Measurements from ENCODE around the gene LBHD1. TPM values are rescaled to one million over a fixed set of nuclear protein-coding genes. Genes with fewer than 3 reads are reported as not detected.

The LBHD1 gene
- total RNA-seq, 2 experiments from 2014 or later, result 9.3 to 22.3 TPM

DNA sequence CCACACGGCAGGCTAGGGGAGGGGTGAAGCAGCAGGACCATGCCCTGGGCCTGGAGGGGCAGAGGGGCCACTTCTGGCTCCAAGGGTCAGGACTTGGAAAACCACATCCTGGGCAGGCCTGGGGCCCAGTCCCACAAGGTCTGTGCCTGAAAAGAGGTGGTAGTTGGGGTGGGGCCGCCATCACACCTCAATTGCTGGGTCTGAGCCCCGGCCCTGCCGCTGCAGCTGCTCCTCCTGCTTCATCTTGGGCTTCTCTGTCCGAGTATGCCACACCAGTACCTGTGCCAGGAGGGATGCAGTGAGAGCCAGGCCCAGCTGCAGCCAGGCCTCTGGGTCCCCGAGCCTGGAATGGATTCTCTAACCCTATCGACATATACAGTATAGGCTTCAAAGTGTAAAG lies 56.5 kb downstream of the LBHD1 start:
- no peak for TF ChIP-seq EZH2phosphoT487 (IDR thresholded peaks at IDR 0.05; ENCODE audit: borderline replicate concordance, low read depth, low read length)
- TF ChIP-seq, protein P1, sequence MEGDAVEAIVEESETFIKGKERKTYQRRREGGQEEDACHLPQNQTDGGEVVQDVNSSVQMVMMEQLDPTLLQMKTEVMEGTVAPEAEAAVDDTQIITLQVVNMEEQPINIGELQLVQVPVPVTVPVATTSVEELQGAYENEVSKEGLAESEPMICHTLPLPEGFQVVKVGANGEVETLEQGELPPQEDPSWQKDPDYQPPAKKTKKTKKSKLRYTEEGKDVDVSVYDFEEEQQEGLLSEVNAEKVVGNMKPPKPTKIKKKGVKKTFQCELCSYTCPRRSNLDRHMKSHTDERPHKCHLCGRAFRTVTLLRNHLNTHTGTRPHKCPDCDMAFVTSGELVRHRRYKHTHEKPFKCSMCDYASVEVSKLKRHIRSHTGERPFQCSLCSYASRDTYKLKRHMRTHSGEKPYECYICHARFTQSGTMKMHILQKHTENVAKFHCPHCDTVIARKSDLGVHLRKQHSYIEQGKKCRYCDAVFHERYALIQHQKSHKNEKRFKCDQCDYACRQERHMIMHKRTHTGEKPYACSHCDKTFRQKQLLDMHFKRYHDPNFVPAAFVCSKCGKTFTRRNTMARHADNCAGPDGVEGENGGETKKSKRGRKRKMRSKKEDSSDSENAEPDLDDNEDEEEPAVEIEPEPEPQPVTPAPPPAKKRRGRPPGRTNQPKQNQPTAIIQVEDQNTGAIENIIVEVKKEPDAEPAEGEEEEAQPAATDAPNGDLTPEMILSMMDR (conservative IDR thresholded peaks at IDR 0.05; ENCODE audit: low read length), result no peak
- Histone ChIP-seq H3K4me1 (ENCODE audit: insufficient read depth, low read length, poor library complexity, severe bottlenecking) (peaks cover 29% of the 10 kb centered on the region), H4K20me1 (ENCODE audit: insufficient read depth, low read length) (no peaks in the 10 kb centered on the region), H2AFZ (ENCODE audit: low read length) (no peak overlapping the region), H3K27ac (ENCODE audit: low read depth, low read length, poor library complexity, severe bottlenecking) (no peak overlapping the region), H3K9me2 (ENCODE audit: insufficient read depth, low read length) (no peaks in the 10 kb centered on the region), H3K79me2 (ENCODE audit: insufficient read depth, low read depth, low read length) (peaks cover 21% of the 10 kb centered on the region; the same call in 1 of the 2 replicates), H3K4me3 (ENCODE audit: low read depth, low read length, poor library complexity, severe bottlenecking) (no peak overlapping the region), H3K4me2 (ENCODE audit: low read length) (no peak overlapping the region), H3K36me3 (ENCODE audit: insufficient read depth, low read length) (peaks cover 26% of the 10 kb centered on the region), H3K9me3 (ENCODE audit: low read length) (no peaks in the 10 kb centered on the region)
- DNase-seq (ENCODE audit: low spot score), result no peak
- BruUV-seq (replicated peaks), result no TSS peak
- ChIA-PET POLR2A (interaction anchor here (0.7 kb wide), 1 partner anchor 240 kb away, joined by 3 read pairs; no protein-coding TSS in a partner anchor), CTCF (ENCODE audit: unreplicated experiment) (no interaction called here)
- intact Hi-C loops (cut with micrococcal nuclease; ENCODE audit: unreplicated experiment), result no loop called here

DNA sequence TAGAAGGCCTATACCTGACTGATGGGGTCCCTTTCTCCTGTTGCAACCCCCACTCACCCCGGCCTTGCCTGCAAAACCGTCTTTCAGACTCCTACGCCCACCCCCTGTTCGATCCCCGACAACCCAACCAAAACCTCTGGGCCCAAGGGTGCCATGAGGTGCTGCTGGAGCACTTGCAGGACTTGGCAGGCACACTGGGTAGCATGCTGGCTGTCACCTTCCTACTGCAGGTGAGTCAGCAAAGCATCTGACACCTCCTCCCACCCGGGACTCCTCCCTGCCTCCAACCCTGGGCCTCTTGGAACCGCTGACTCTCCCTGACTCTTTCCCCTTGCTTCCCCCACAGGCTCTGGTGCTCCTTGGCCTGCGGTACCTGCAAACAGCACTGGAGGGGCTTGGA lies 57.8 kb downstream of the LBHD1 start:
- no peak for TF ChIP-seq EZH2phosphoT487 (IDR thresholded peaks at IDR 0.05; ENCODE audit: borderline replicate concordance, low read depth, low read length)
- TF ChIP-seq, protein P1 (conservative IDR thresholded peaks at IDR 0.05; ENCODE audit: low read length), result no peak
- Histone ChIP-seq H3K4me2 (ENCODE audit: low read length) (no peak overlapping the region), H3K27ac (ENCODE audit: low read depth, low read length, poor library complexity, severe bottlenecking) (peak overlapping the region; percentile 7), H3K9me2 (ENCODE audit: insufficient read depth, low read length) (no peaks in the 10 kb centered on the region), H4K20me1 (ENCODE audit: insufficient read depth, low read length) (no peaks in the 10 kb centered on the region), H3K79me2 (ENCODE audit: insufficient read depth, low read depth, low read length) (peaks cover 8% of the 10 kb centered on the region; the same call in 1 of the 2 replicates), H3K4me3 (ENCODE audit: low read depth, low read length, poor library complexity, severe bottlenecking) (no peak overlapping the region), H3K36me3 (ENCODE audit: insufficient read depth, low read length) (peaks cover 24% of the 10 kb centered on the region), H3K9me3 (ENCODE audit: low read length) (no peaks in the 10 kb centered on the region), H3K4me1 (ENCODE audit: insufficient read depth, low read length, poor library complexity, severe bottlenecking) (peaks cover 21% of the 10 kb centered on the region), H2AFZ (ENCODE audit: low read length) (no peak overlapping the region)
- intact Hi-C loops (cut with micrococcal nuclease; ENCODE audit: unreplicated experiment), result no loop called here
- ChIA-PET CTCF (ENCODE audit: unreplicated experiment) (no interaction called here), POLR2A (no interaction called here)
- DNase-seq (ENCODE audit: low spot score), result no peak
- BruUV-seq (replicated peaks), result no TSS peak

DNA sequence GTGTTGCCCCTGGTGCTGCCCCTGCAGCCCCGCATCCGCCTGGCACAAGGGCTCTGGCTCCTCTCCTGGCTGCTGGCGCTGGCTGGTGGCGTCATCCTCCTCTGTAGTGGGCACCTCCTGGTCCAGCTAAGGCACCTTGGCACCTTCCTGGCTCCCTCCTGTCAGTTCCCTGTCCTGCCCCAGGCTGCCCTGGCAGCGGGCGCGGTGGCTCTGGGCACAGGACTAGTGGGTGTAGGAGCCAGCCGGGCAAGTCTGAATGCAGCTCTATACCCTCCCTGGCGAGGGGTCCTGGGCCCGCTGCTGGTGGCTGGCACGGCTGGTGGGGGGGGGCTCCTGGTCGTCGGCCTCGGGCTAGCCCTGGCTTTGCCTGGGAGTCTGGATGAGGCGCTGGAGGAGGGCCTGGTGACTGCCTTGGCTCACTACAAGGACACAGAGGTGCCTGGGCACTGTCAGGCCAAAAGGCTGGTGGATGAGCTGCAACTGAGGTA lies 58.7 kb downstream of the LBHD1 start:
- H2AFZ ChIP-seq (ENCODE audit: low read length), result no peak overlapping the region
- BruUV-seq (replicated peaks), result no TSS peak
- no peak for TF ChIP-seq EZH2phosphoT487 (IDR thresholded peaks at IDR 0.05; ENCODE audit: borderline replicate concordance, low read depth, low read length)
- TF ChIP-seq, protein P1 (conservative IDR thresholded peaks at IDR 0.05; ENCODE audit: low read length), result no peak

More for the DNA sequence above, 58.7 kb downstream of the LBHD1 start:
- Histone ChIP-seq H3K4me1 (ENCODE audit: insufficient read depth, low read length, poor library complexity, severe bottlenecking) (peaks cover 20% of the 10 kb centered on the region), H3K27ac (ENCODE audit: low read depth, low read length, poor library complexity, severe bottlenecking) (peak overlapping the region; percentile 61), H3K79me2 (ENCODE audit: insufficient read depth, low read depth, low read length) (peaks cover 5% of the 10 kb centered on the region; the same call in 1 of the 2 replicates), H3K36me3 (ENCODE audit: insufficient read depth, low read length) (peaks cover 20% of the 10 kb centered on the region), H4K20me1 (ENCODE audit: insufficient read depth, low read length) (no peaks in the 10 kb centered on the region), H3K4me3 (ENCODE audit: low read depth, low read length, poor library complexity, severe bottlenecking) (no peak overlapping the region), H3K9me2 (ENCODE audit: insufficient read depth, low read length) (no peaks in the 10 kb centered on the region), H3K9me3 (ENCODE audit: low read length) (no peaks in the 10 kb centered on the region), H3K4me2 (ENCODE audit: low read length) (peak overlapping the region; percentile 86; the same call in 1 of the 2 replicates)
- intact Hi-C loops (cut with micrococcal nuclease; ENCODE audit: unreplicated experiment), result loop anchor here (2.0 kb wide), 1 partner anchor 51 kb away; the partner anchor contains the start of genes C11orf98 and CSKMT
- ChIA-PET POLR2A (interaction anchor here (0.5 kb wide), 1 partner anchor 22 kb away, joined by 4 read pairs; the partner anchor contains the start of gene TUT1), CTCF (ENCODE audit: unreplicated experiment) (no interaction called here)
- no peak for DNase-seq (ENCODE audit: low spot score)
